Effector memory CD8-positive, alpha-beta T cell (primary cell): Measurements from ENCODE around the gene APOL3.
"Not testable (repeated sequence)": the region's sequence is repeated elsewhere in the genome, so short reads cannot be mapped to it uniquely, and the experiment has no call there.

ENCODE experiments used
- ATAC-seq: fragments of 150-1000 bp; cut with Tn5 transposase; replicated peaks from 2 replicates; pipeline ENCODE4 v1.10.0; 2021; ENCODE audit warnings: mild to moderate bottlenecking, moderate library complexity
- DNase-seq, 3 experiments: peaks; one replicate each; pipeline ENCODE4 v3.0.0; 2021
- H3K27ac Mint-ChIP-seq, 2 donors: one replicate each; pipeline ENCODE4 v1.8.0; 2022; ENCODE audit warnings: mild to moderate bottlenecking in 2 of 2, mixed read lengths in 2 of 2, moderate library complexity in 2 of 2
- H3K27me3 Mint-ChIP-seq, 2 donors: one replicate each; pipeline ENCODE4 v1.8.0; 2022; ENCODE audit warnings: mixed read lengths in 2 of 2
- H3K36me3 Mint-ChIP-seq: one replicate; pipeline ENCODE4 v1.8.0; 2022; ENCODE audit warnings: mild to moderate bottlenecking, moderate library complexity, mixed read lengths; ENCODE audit not compliant: insufficient read depth
- H3K4me1 Mint-ChIP-seq, 2 donors: one replicate each; pipeline ENCODE4 v1.8.0; 2022; ENCODE audit warnings: low read depth in 2 of 2, mixed read lengths in 2 of 2
- H3K4me3 Mint-ChIP-seq, 2 donors: one replicate each; pipeline ENCODE4 v1.8.0; 2022; ENCODE audit warnings: mild to moderate bottlenecking in 2 of 2, mixed read lengths in 2 of 2, moderate library complexity in 2 of 2
- H3K9me3 Mint-ChIP-seq, 2 donors: one replicate each; pipeline ENCODE4 v1.8.0; 2022; ENCODE audit warnings: mixed read lengths in 2 of 2
- total RNA-seq, 9 experiments: gene quantifications; one replicate each; lab custom pipeline; 2026; lab: John Stamatoyannopoulos, UW

APOL3 gene, protein sequence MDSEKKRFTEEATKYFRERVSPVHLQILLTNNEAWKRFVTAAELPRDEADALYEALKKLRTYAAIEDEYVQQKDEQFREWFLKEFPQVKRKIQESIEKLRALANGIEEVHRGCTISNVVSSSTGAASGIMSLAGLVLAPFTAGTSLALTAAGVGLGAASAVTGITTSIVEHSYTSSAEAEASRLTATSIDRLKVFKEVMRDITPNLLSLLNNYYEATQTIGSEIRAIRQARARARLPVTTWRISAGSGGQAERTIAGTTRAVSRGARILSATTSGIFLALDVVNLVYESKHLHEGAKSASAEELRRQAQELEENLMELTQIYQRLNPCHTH
- total RNA-seq: 31.3 to 227 (median 100) reads per million in 9 experiments

DNA sequence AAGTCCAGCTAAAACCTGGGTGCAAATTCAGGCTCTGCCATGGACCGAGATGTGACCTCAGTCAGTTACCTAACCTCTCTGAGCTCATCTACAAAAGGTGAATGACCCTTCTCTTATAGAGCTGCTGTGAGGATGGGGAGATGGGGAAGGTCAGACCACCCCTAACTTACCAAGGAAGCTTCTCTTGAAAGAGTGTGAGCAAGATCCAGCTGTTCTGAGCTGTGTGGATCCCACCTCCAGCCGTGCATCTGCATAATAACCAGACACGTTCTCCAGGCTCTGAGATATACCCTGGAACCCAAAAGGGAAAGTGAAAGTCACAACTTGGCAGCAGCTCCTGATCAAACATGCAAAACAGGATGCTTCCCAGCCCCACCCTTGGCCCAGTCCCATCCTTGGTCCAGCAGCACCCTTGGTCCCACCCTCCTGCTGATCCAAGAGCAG, at the start of gene APOL3:
Gene APOL3, minus strand, starts transcription at position 257 of the 444 bp plus-strand sequence. CDS start 11,700 bp downstream, outside the sequence.
- DNase-seq: peak in 2 of 3 experiments; percentile 39 to 53
- peak within 1 kb of the TSS; percentile 96 to 99 for H3K4me3 Mint-ChIP-seq
- H3K9me3 Mint-ChIP-seq: no peaks in the 10 kb centered on the region
- H3K27ac Mint-ChIP-seq: peak within 1 kb of the TSS; percentile 96 to 98
- no peaks in the 10 kb centered on the region for H3K27me3 Mint-ChIP-seq
- H3K4me1 Mint-ChIP-seq: peaks cover 74 to 85% of the 10 kb centered on the region in 2 donors
- ATAC-seq: peak; percentile 9
- H3K36me3 Mint-ChIP-seq: peaks cover 99% of the 10 kb centered on the region

DNA sequence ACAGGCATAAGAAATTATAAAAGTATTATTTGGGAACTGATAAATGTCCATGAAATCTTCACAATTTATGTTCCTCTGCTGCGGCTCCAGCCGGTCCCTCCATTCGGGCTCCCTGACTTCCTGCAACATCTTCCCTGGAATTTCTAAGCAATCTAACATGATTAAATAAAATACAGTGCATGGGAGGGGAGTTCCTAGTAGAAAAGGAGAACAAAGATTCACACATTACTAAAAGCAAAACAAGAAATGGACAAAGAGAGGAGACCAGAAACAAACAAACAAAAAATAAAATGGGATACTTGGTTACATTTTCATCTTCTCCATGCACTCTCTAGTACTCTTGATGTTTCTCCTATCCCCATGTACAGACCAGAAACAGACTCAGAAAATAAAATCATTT, 49.7 kb upstream of the APOL3 start:
- H3K4me3 Mint-ChIP-seq: no peak overlapping the region
- H3K27me3 Mint-ChIP-seq: peaks cover 50 to 73% of the 10 kb centered on the region in 2 donors
- DNase-seq (no peak), ATAC-seq (no peak)
- no peak overlapping the region for H3K27ac Mint-ChIP-seq
- no peaks in the 10 kb centered on the region for H3K36me3 Mint-ChIP-seq
- H3K9me3 Mint-ChIP-seq: peaks cover 0 to 3% of the 10 kb centered on the region in 2 donors
- peaks cover 8 to 17% of the 10 kb centered on the region in 2 donors for H3K4me1 Mint-ChIP-seq

DNA sequence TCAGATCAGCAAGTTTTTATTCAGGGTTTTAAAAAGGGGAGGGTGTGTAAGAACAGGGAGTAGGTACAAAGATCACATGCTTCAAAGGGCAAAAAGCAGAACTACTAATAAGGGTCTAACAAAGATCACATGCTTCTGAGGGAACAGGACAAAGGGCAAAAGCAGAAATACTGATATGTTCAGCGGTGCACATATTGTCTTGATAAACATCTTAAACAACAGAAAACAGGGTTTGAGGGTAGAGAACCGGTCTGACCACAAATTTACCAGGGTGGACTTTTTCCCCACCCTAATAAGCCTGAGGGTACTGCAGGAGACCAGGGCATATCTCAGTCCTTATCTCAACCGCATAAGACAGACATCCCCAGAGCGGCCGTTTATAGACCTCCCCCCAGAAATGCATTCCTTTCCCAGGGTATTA, 48.9 kb upstream of the APOL3 start:
- DNase-seq, H3K9me3 Mint-ChIP-seq, ATAC-seq, H3K4me3 Mint-ChIP-seq, H3K36me3 Mint-ChIP-seq, H3K27ac Mint-ChIP-seq: not testable (repeated sequence)
- peaks cover 8 to 19% of the 10 kb centered on the region in 2 donors for H3K4me1 Mint-ChIP-seq
- H3K27me3 Mint-ChIP-seq: peaks cover 48 to 72% of the 10 kb centered on the region in 2 donors

DNA sequence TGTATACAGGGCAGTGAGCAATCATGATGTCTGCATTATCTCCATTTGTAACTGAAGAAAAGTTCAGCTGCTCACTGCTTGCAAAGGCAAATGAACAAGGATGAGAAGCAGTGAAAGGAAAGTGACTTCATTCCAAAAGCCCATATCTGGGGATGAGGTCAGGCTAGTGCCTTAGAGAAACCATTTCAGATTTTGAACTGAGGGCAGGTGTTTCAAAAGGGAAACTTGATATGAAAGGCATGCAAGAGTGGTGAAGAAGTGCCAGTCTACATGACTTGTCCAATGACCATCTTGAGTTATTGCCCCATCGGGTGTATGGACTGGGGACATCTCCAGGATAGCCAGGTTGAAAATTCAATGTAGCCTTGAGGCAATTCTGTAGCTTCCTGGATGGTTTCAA, 48.4 kb upstream of the APOL3 start:
- H3K4me3 Mint-ChIP-seq: no peak overlapping the region
- H3K27me3 Mint-ChIP-seq: peaks cover 43 to 72% of the 10 kb centered on the region in 2 donors
- H3K36me3 Mint-ChIP-seq: no peaks in the 10 kb centered on the region
- DNase-seq: no peak
- ATAC-seq: no peak
- peaks cover 8 to 20% of the 10 kb centered on the region in 2 donors for H3K4me1 Mint-ChIP-seq
- peaks cover 0 to 3% of the 10 kb centered on the region in 2 donors for H3K9me3 Mint-ChIP-seq
- H3K27ac Mint-ChIP-seq: no peak overlapping the region

DNA sequence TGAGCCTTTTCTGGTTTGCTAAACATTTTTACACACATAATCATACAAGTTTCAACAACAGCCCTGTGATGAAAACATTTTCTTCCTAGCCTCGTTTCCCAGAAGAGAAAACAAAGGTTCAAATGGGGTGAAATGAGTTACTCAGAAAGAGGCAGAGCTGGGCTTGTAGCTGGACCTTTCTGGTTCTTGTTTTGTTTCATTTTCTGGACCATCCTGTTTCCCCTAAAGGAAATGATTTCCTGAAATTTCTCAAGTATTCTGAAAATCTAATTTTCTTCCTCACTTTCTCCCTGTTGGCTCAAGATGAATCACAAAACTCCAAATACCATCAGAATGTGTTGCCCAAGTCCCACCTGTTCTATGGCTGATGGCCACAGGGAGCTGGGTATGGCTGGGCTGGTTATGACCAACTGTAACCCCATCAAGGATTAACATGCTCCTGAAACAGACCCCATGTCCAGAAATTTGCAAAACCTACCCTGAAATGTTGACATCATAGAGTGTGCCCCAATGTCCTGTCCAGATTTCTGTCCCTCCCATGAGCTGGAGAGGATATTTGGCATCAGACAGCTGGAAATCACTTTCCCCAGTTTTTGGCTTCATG, 47.7 kb upstream of the APOL3 start:
- Mint-ChIP-seq H3K4me1 (peaks cover 8 to 20% of the 10 kb centered on the region in 2 donors), H3K36me3 (no peaks in the 10 kb centered on the region)
- DNase-seq: no peak

DNA sequence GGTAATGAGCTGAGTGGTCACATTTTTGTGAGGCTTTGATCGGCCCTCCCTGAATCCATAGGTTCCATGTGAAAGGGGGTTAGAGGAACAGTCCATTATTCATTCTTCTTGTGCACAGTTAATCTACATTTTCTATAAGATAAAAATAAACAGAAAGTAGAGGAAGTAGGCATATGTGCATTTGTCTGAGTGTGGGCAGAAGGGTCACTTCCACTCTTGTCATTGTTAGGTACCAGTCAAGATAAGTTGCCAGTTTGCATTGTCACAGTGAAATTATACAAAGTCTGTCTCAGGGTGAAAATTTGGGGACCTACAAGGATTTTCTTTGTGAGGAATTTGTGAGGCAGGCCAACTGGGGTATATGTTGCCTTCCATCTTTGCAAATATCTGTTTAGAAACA, 45.7 kb upstream of the APOL3 start:
- Mint-ChIP-seq H3K4me3 (no peak overlapping the region), H3K27me3 (peaks cover 31 to 68% of the 10 kb centered on the region in 2 donors), H3K9me3 (peaks cover 0 to 3% of the 10 kb centered on the region in 2 donors), H3K36me3 (no peaks in the 10 kb centered on the region), H3K4me1 (peaks cover 4 to 9% of the 10 kb centered on the region in 2 donors), H3K27ac (no peak overlapping the region)
- DNase-seq (no peak), ATAC-seq (no peak)

More for the DNA sequence above, 47.7 kb upstream of the APOL3 start:
- Mint-ChIP-seq H3K27ac (no peak overlapping the region), H3K4me3 (no peak overlapping the region), H3K9me3 (peaks cover 0 to 3% of the 10 kb centered on the region in 2 donors), H3K27me3 (peaks cover 38 to 72% of the 10 kb centered on the region in 2 donors)
- ATAC-seq: no peak

DNA sequence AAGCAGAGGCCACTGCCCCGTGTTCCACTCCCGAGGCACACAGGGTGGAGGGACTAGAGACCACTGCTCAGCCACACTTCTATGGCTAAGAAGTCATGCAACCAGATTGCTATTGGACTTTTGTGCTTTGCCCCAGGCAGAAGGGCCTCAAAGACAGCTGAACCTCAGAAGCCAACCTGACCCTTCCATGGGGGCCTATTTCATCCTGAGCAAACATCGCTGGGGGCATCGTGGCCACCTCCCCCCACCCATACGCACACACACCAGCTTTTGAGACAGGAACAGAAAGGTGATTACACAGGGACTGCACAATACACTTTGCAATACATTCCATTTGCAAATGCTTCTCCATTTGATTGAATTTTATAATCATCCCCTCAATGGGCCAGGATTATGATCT, 45.0 kb upstream of the APOL3 start:
- H3K9me3 Mint-ChIP-seq, H3K4me1 Mint-ChIP-seq, H3K27ac Mint-ChIP-seq, DNase-seq, H3K4me3 Mint-ChIP-seq, H3K36me3 Mint-ChIP-seq, ATAC-seq: not testable (repeated sequence)
- peaks cover 30 to 62% of the 10 kb centered on the region in 2 donors for H3K27me3 Mint-ChIP-seq

DNA sequence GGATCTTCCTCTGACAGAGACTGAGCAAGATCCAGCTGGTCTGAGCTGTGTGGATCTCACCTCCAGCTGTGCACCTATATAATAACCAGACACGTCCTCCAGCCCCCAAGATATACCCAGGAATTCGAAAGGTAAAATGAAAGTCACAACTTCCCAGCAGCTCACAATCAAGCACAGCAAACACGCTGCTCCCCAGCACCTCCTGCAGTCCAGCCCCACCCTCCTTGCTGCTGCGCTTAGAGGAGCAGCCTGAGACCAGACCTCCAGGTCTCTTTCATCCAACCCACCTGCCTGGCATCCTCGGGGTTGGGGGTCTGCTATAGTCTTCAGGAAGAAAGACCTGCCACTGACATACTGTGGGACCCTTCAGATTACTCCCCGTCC, 44.1 kb upstream of the APOL3 start:
- peak overlapping the region in 1 of 2 donors; percentile 36 for H3K27ac Mint-ChIP-seq
- H3K9me3 Mint-ChIP-seq: peaks cover 0 to 3% of the 10 kb centered on the region in 2 donors
- peaks cover 0 to 3% of the 10 kb centered on the region in 2 donors for H3K4me1 Mint-ChIP-seq
- no peak overlapping the region for H3K4me3 Mint-ChIP-seq
- peaks cover 35 to 60% of the 10 kb centered on the region in 2 donors for H3K27me3 Mint-ChIP-seq
- no peak for ATAC-seq
- DNase-seq: no peak
- H3K36me3 Mint-ChIP-seq: no peaks in the 10 kb centered on the region

DNA sequence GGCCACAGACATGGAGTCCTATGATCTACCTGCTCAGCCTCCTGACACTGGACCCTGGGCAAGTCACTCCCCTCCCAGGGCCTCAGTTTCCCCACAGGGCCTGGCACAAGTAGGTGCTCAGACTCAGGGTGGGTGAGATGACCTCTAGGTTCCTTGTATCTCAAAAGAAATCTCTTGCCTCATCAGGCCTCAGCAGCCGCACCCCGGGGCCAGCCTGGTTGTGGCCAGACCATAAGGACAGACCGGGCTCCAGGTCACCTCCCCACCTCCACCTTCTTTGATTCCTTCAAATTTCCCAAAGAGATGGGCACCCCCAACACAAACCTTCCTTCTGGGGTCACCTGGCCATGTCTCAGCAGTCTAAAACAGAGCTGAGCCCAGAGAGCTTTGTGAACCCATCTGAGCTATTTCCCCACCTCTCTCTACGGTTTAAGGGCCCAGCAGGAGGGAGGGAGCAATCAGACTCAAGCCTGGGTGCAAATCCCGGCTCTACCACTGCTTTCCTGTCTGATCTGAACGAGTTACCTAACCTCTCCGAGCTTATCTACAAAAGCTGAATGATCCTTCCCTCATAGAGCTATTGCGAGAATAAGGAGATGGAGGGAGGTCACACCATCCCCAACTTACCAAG, 43.6 kb upstream of the APOL3 start:
- Mint-ChIP-seq H3K27ac (no peak overlapping the region), H3K9me3 (peaks cover 0 to under 1% of the 10 kb centered on the region in 2 donors), H3K4me3 (no peak overlapping the region), H3K27me3 (peaks cover 32 to 59% of the 10 kb centered on the region in 2 donors), H3K36me3 (no peaks in the 10 kb centered on the region), H3K4me1 (peaks cover 0 to 3% of the 10 kb centered on the region in 2 donors)
- ATAC-seq: no peak
- DNase-seq: no peak

DNA sequence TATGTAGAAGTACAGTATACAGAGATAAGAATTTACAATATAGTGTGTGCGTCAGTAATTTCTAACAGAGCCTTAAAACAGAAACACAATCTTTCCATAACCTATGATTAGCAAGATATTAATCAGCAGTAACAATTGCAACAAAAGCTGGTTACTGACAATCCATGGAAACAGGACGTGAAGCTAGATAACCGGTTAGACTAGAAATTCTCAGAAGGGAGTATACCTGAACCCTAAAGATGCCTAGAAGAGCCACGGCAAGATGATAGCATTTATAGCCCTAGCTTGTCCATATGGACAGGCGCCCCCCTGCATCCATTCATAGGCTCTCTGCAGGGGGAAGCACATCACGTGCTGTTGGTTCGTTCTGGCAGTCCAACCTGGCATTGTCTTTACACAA, 42.9 kb upstream of the APOL3 start:
- DNase-seq, H3K4me1 Mint-ChIP-seq, H3K36me3 Mint-ChIP-seq, H3K9me3 Mint-ChIP-seq, H3K4me3 Mint-ChIP-seq, ATAC-seq, H3K27ac Mint-ChIP-seq: not testable (repeated sequence)
- peaks cover 27 to 59% of the 10 kb centered on the region in 2 donors for H3K27me3 Mint-ChIP-seq

DNA sequence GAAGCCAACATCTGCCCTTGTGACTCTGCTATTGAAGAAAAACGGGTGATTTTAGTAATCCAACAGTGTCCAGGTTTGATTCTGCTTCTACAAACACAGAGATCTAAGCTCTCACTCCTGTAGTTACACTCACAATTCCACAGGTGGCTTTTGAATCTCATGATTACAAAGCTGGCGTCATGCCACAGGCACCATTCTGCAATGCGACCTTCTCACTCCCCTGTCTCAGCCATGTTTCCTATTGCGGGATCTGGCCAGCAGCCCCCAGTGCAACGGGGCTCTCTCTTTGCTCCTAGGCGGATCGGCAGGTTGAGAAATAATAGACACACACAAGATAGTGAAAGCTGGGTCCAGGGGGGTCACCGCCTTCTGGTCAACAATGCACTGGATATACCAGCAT, 42.4 kb upstream of the APOL3 start:
- H3K36me3 Mint-ChIP-seq, H3K4me1 Mint-ChIP-seq, H3K4me3 Mint-ChIP-seq, DNase-seq, H3K27ac Mint-ChIP-seq, ATAC-seq, H3K9me3 Mint-ChIP-seq: not testable (repeated sequence)
- peaks cover 30 to 59% of the 10 kb centered on the region in 2 donors for H3K27me3 Mint-ChIP-seq

DNA sequence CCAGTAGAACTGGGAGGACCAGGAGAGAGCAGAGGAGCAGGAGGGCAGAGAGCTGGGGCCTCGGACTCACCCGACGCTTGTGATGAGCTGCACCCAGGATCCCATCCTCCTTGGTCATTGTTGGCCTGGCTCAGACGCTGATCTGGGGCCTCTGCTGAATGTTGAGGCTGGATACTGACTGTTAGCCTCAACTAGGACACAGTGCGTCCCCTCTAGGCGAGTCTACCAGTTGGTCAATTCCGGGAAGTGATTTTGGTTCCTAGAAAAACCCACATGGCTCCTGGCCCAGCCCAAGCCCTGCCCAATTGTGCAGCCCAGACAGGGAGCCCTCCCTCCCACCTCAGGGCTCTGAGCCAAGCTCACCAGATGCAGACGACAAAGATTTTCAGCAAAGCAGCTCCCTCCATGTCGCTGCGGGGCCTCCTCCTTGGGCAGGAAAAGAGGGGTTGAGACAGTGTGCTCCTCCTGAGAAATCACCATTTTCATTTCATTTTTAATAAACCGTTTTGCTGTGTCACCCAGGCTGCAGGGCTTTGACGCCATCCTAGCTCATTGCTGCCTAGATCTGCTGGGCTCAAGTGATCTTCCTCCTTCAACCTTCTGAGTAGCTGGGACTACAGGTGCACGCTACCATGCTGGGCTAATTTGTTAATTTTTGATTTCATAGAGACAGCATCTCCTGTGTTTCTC, 41.2 kb upstream of the APOL3 start, which contains the start of gene APOL4:
Gene APOL4, minus strand, starts transcription at position 180 of the 690 bp plus-strand sequence. Its CDS starts 75 bp downstream, at position 105.
- H3K4me1 Mint-ChIP-seq: peaks cover 0 to 13% of the 10 kb centered on the region in 2 donors

DNA sequence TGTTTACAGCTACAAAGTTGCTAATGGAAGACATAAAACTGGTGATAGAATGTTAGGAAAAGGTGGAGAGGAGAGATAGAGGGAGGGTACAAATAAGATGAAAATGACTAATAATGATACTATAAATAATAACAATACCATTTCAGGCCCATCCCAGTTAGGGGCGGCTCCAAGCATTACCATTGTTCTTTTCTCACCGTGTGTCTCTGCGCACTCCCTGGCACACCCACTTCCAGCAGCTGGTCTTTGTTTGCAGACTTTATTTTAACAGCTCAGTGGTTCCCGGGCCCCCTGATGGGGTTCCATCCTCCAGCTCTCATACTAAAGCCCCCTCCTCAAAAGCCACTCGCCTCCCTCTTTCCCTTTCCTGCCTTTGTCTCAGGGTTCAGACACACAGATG, 40.5 kb upstream of the APOL3 start:
- H3K4me3 Mint-ChIP-seq, ATAC-seq, H3K9me3 Mint-ChIP-seq, DNase-seq, H3K27ac Mint-ChIP-seq, H3K36me3 Mint-ChIP-seq: not testable (repeated sequence)
- Mint-ChIP-seq H3K4me1 (peaks cover 0 to 13% of the 10 kb centered on the region in 2 donors), H3K27me3 (peaks cover 31 to 68% of the 10 kb centered on the region in 2 donors)

More for the DNA sequence above, 41.2 kb upstream of the APOL3 start, which contains the start of gene APOL4:
- peak within 1 kb of the TSS in 1 of 2 donors; percentile 16 for H3K27ac Mint-ChIP-seq
- H3K4me3 Mint-ChIP-seq: no peak within 1 kb of the TSS
- ATAC-seq: no peak
- H3K36me3 Mint-ChIP-seq: no peaks in the 10 kb centered on the region
- H3K27me3 Mint-ChIP-seq: peaks cover 31 to 68% of the 10 kb centered on the region in 2 donors
- no peak for DNase-seq
- H3K9me3 Mint-ChIP-seq: no peaks in the 10 kb centered on the region
